HCT116 (cell line): ENCODE results near the gene RNF222. TPM values are rescaled to one million over a fixed set of nuclear protein-coding genes. Genes with fewer than 3 reads are reported as not detected.

Experiments
- ATAC-seq: fragments of 200-7000 bp; cut with Tn5 transposase; 2 replicates; pipeline ENCODE4 v1.9.1; 2020; ENCODE audit warnings: mild to moderate bottlenecking, moderate library complexity
- BruUV-seq: library from RNA; stranded (reverse); fragments of 400-500 nt; replicated peaks from 2 replicates; lab custom pipeline; 2021; lab: Mats Ljungman, UMichigan
- CTCF ChIA-PET: fragments of 300-600 bp; sonication (Branson Sonifier 250); formaldehyde crosslinking; loops from one replicate; lab custom pipeline; 2021; ENCODE audit warnings: antibody characterized with exemption; lab: Charles Lee
- POLR2A ChIA-PET: fragments of 300-600, 350-600 bp; sonication (Branson Sonifier 250); formaldehyde crosslinking; loops from one replicate; lab custom pipeline; 2021; ENCODE audit warnings: antibody characterized with exemption; lab: Charles Lee
- RAD21 ChIA-PET, 2 experiments: fragments of 300-600 bp; sonication (Branson Sonifier 250); formaldehyde crosslinking; loops; one replicate each; lab custom pipeline; 2023; ENCODE audit warnings: low total read pairs in 2 of 2; ENCODE audit not compliant: uncharacterized antibody in 2 of 2, unreplicated experiment in 2 of 2, low non-redundant PET in 1 of 2; lab: Charles Lee
- DNase-seq: peaks from one replicate; pipeline ENCODE4 v3.0.0-alpha.2; 2010; ENCODE audit warnings: low read depth, low spot score
- H2AFZ ChIP-seq: fragments of 200-600 bp; shearing (Covaris generic), sonication (generic); 2 replicates; pipeline ENCODE4 v1.6.1; 2017; ENCODE audit warnings: low read depth, mixed run types, mixed read lengths, antibody characterized with exemption, low read length; ENCODE audit not compliant: poor library complexity, severe bottlenecking
- H3K27ac ChIP-seq: 2 replicates; pipeline ENCODE4 v1.5.1; 2012; ENCODE audit warnings: low read depth, low read length
- H3K27me3 ChIP-seq: fragments of 200-600 bp; sonication (generic); 2 replicates; pipeline ENCODE4 v1.6.1; 2016; ENCODE audit warnings: mixed run types, low read length, mixed read lengths; ENCODE audit not compliant: insufficient read depth
- H3K36me3 ChIP-seq, 2 experiments: fragments of 200-500 bp in 1 of 2; fragments of 200-600 bp in 1 of 2; sonication (Bioruptor generic) in 1 of 2; sonication (generic) in 1 of 2; 2 replicates each; pipeline versions ENCODE4 v1.5.1 to v1.6.1; 2014 to 2016; ENCODE audit warnings: low read length in 2 of 2, inconsistent platforms in 1 of 2, mixed read lengths in 1 of 2, mixed run types in 1 of 2; ENCODE audit not compliant: insufficient read depth in 2 of 2, control insufficient read depth in 1 of 2
- H3K4me1 ChIP-seq, 2 experiments: fragments of 200-600 bp in 1 of 2; sonication (generic) in 1 of 2; 2 replicates each; pipeline versions ENCODE4 v1.5.1 to v1.6.1; 2012 to 2017; ENCODE audit warnings: low read length in 2 of 2, inconsistent platforms in 1 of 2, mild to moderate bottlenecking in 1 of 2, mixed read lengths in 1 of 2, mixed run types in 1 of 2, moderate library complexity in 1 of 2; ENCODE audit not compliant: insufficient read depth in 2 of 2, control insufficient read depth in 1 of 2
- H3K4me2 ChIP-seq: fragments of 200-600 bp; sonication (generic); 2 replicates; pipeline ENCODE4 v1.6.1; 2017; ENCODE audit warnings: mixed run types, low read length, mixed read lengths
- H3K4me3 ChIP-seq, 2 experiments: fragments of 200-600 bp in 1 of 2; sonication (generic) in 1 of 2; replicated peaks in 1 of 2; 2 replicates each; pipeline ENCODE4 v1.5.1; 2011 to 2016; ENCODE audit warnings: low read length in 2 of 2, control low read depth in 1 of 2, low read depth in 1 of 2, mild to moderate bottlenecking in 1 of 2, mixed read lengths in 1 of 2, mixed run types in 1 of 2
- H3K79me2 ChIP-seq: fragments of 200-600 bp; sonication (generic); 2 replicates; pipeline ENCODE4 v1.6.1; 2017; ENCODE audit warnings: mild to moderate bottlenecking, mixed run types, low read length, moderate library complexity, mixed read lengths; ENCODE audit not compliant: insufficient read depth
- H3K9ac ChIP-seq: fragments of 200-600 bp; sonication (generic); 2 replicates; pipeline ENCODE4 v1.6.1; 2016; ENCODE audit warnings: low read length, mixed read lengths
- H3K9me2 ChIP-seq: fragments of 200-600 bp; sonication (generic), shearing (Covaris generic); 2 replicates; pipeline ENCODE4 v1.6.1; 2017; ENCODE audit warnings: mixed run types, mild to moderate bottlenecking, moderate library complexity; ENCODE audit not compliant: insufficient read depth
- H3K9me3 ChIP-seq, 2 experiments: fragments of 200-500 bp in 1 of 2; fragments of 200-600 bp in 1 of 2; sonication (Bioruptor generic) in 1 of 2; sonication (generic) in 1 of 2; 2 replicates each; pipeline ENCODE4 v1.6.1; 2014 to 2017; ENCODE audit warnings: low read length in 2 of 2, mixed read lengths in 2 of 2, inconsistent platforms in 1 of 2, low read depth in 1 of 2, mild to moderate bottlenecking in 1 of 2, mixed run types in 1 of 2, moderate library complexity in 1 of 2; ENCODE audit not compliant: control insufficient read depth in 1 of 2, insufficient read depth in 1 of 2
- H4K20me1 ChIP-seq: fragments of 200-600 bp; sonication (generic), shearing (Covaris generic); 2 replicates; pipeline ENCODE4 v1.6.1; 2017; ENCODE audit warnings: mixed run types, mild to moderate bottlenecking, moderate library complexity; ENCODE audit not compliant: insufficient read depth
- EGR1 ChIP-seq: IDR thresholded peaks from 2 replicates; pipeline ENCODE4 v1.6.1; 2012; ENCODE audit warnings: low read depth
- EZH2 ChIP-seq: fragments of 200-600 bp; sonication (generic); IDR thresholded peaks from 2 replicates; pipeline ENCODE4 v1.6.1; 2017; ENCODE audit warnings: antibody characterized with exemption, mixed run types
- POLR2AphosphoS5 ChIP-seq: IDR thresholded peaks from 2 replicates; pipeline ENCODE4 v1.6.1; 2011; ENCODE audit warnings: mild to moderate bottlenecking, low read depth, low read length, moderate library complexity
- RAD21 ChIP-seq: IDR thresholded peaks from 2 replicates; pipeline ENCODE4 v1.6.1; 2012; ENCODE audit warnings: low read depth, mild to moderate bottlenecking
- SP1 ChIP-seq: IDR thresholded peaks from 2 replicates; pipeline ENCODE4 v1.6.1; 2012; ENCODE audit warnings: low read depth
- SRF ChIP-seq: IDR thresholded peaks from 2 replicates; pipeline ENCODE4 v1.6.1; 2012; ENCODE audit warnings: low read depth
- TCF7L2 ChIP-seq: IDR thresholded peaks from 2 replicates; pipeline ENCODE4 v1.7.0; 2011; ENCODE audit warnings: borderline replicate concordance, inconsistent platforms; ENCODE audit not compliant: insufficient read depth, insufficient read length; ENCODE audit errors: extremely low read depth
- YY1 ChIP-seq: IDR thresholded peaks from 2 replicates; pipeline ENCODE4 v1.6.1; 2011; ENCODE audit warnings: low read length, low read depth, moderate library complexity, mild to moderate bottlenecking; ENCODE audit not compliant: insufficient replicate concordance; ENCODE audit errors: extremely low read depth
- ZFX ChIP-seq: fragments of 450-650 bp; IDR thresholded peaks from 2 replicates; pipeline ENCODE4 v1.6.1; 2017
- ZNF274 ChIP-seq: fragments of 200-500 bp; sonication (Bioruptor generic); IDR thresholded peaks from 2 replicates; pipeline ENCODE4 v1.6.1; 2014; ENCODE audit warnings: mild to moderate bottlenecking, low read depth, low read length, inconsistent platforms
- intact Hi-C: fragments of 100-400 bp; cut with micrococcal nuclease; formaldehyde crosslinking; loops from 2 replicates; pipeline ENCODE4 v1.10.0; 2022
- total RNA-seq: library from RNA; stranded (reverse); gene quantifications from one replicate; pipeline ENCODE4 v1.2.1, GENCODE V29; 2021; ENCODE audit not compliant: unreplicated experiment
- TF ChIP-seq, protein P1 (sequence below), 3 experiments: fragments of 200-600 bp in 1 of 3; sonication (generic) in 1 of 3; IDR thresholded peaks in 2 of 3; conservative IDR thresholded peaks in 1 of 3; 2 replicates each; pipeline ENCODE4 v1.5.1; 2012 to 2017; ENCODE audit warnings: low read depth in 2 of 3, low read length in 2 of 3, antibody characterized with exemption in 1 of 3, borderline replicate concordance in 1 of 3, control low read depth in 1 of 3, mild to moderate bottlenecking in 1 of 3, mixed read lengths in 1 of 3, mixed run types in 1 of 3, moderate library complexity in 1 of 3; ENCODE audit not compliant: insufficient read depth in 1 of 3
- TF ChIP-seq, protein P2 (sequence below): IDR thresholded peaks from 2 replicates; pipeline ENCODE4 v1.6.1; 2012; ENCODE audit warnings: low read depth

The RNF222 gene
- total RNA-seq, 1 experiment from 2014 or later = not detected

DNA sequence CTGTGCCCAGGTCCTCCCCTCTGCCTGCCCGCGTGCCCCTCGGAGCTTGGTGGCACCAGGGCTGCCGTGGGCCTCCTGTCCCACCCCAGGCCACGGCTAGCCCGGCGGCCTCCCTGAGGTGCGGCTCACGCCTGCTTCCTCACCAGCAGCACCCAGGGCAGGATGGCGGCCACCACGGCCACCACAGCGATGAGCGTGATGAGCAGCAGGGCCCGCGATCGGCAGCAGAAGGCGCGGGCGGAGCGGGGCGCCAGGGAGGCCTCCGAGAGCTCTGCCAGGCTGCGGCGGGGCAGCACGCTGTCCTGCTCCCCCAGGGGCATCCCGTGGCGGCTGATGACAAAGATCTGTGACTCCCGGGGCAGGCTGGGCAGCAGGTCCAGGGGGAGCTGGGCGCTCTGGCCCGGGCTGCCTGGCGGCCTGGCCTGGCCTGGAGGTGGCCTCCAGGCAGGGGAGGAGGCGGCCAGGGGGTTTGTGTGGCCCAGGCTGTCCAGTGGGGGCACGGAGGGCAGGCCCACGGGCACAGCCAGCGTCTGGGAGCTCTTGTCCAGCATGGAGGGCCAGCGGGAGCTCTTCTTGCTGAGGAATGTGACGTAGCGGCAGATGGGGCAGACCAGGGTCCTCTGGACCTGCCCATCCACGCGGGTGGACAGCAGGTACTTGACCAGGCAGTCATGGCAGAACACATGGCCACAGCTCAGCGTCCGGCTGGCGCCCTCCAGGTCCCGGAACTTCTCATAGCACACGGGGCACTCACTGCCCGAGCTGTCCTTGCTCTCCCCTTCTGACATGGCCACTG lies 4.8 kb downstream of the RNF222 start:
- DNase-seq = no peak
- no peak overlapping the region for H3K4me3 ChIP-seq
- H3K9me3 ChIP-seq = no peaks in the 10 kb centered on the region
- BruUV-seq = no TSS peak
- H4K20me1 ChIP-seq = no peaks in the 10 kb centered on the region
- H3K9me2 ChIP-seq = no peaks in the 10 kb centered on the region
- ChIA-PET CTCF (interaction anchor here (1.5 kb wide), 1 partner anchor 17 kb away, joined by 4 read pairs; no protein-coding TSS in a partner anchor), RAD21 (no interaction called here), POLR2A (interaction anchor here (1.9 to 2.2 kb wide), 2 partner anchors 10 to 14 kb away, joined by 4 to 12 read pairs; partner anchors contain the start of gene RPL26)
- no peak overlapping the region for H3K4me2 ChIP-seq
- no peak overlapping the region for H3K27ac ChIP-seq
- no peaks in the 10 kb centered on the region for H3K79me2 ChIP-seq
- ATAC-seq = no peak
- H3K27me3 ChIP-seq = no peaks in the 10 kb centered on the region
- TF ChIP-seq, protein P1, sequence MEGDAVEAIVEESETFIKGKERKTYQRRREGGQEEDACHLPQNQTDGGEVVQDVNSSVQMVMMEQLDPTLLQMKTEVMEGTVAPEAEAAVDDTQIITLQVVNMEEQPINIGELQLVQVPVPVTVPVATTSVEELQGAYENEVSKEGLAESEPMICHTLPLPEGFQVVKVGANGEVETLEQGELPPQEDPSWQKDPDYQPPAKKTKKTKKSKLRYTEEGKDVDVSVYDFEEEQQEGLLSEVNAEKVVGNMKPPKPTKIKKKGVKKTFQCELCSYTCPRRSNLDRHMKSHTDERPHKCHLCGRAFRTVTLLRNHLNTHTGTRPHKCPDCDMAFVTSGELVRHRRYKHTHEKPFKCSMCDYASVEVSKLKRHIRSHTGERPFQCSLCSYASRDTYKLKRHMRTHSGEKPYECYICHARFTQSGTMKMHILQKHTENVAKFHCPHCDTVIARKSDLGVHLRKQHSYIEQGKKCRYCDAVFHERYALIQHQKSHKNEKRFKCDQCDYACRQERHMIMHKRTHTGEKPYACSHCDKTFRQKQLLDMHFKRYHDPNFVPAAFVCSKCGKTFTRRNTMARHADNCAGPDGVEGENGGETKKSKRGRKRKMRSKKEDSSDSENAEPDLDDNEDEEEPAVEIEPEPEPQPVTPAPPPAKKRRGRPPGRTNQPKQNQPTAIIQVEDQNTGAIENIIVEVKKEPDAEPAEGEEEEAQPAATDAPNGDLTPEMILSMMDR (IDR thresholded peaks at IDR 0.05 in 2 of 3, conservative IDR thresholded peaks at IDR 0.05 in 1 of 3; ENCODE audit: borderline replicate concordance in 1 of 3, insufficient read depth in 1 of 3, low read depth in 2 of 3, low read length in 2 of 3) = no peak
- H3K4me1 ChIP-seq = peaks cover 0 to 27% of the 10 kb centered on the region in 2 experiments; a peak in 2 of 4 replicates
- intact Hi-C loops = no loop called here
- H3K9ac ChIP-seq = no peak overlapping the region
- H2AFZ ChIP-seq = no peak overlapping the region
- H3K36me3 ChIP-seq = no peaks in the 10 kb centered on the region

DNA sequence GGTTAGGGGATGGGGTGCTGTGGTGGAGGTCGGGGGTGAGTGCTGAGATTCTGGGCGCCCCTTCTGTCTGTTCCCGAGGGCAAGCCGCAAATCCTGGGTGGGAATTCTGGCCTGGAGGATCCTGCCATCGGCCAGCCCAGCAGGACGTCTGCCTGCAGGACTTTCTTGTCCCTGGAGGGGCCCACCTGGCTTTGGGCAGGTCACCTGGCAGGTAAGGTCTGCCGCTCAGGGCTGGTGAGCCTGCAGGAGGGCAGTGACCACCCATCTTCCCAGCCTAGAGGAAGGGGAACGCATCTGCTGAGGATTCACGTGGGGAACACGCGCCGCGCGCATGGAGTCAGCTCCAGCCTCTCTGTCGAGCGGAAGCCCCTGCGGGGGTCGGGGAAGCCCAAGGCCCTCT lies 5.4 kb downstream of the RNF222 start:
- peaks cover 0 to 22% of the 10 kb centered on the region in 2 experiments; a peak in 2 of 4 replicates for H3K4me1 ChIP-seq
- ChIA-PET CTCF (interaction anchor here (1.0 to 1.5 kb wide), 2 partner anchors 18 to 332 kb away, joined by 3 to 4 read pairs; no protein-coding TSS in a partner anchor), POLR2A (interaction anchor here (2.2 kb wide), 1 partner anchor 9 kb away, joined by 12 read pairs; the partner anchor contains the start of gene RPL26), RAD21 (no interaction called here)
- no peak for DNase-seq
- no peaks in the 10 kb centered on the region for H3K9me2 ChIP-seq
- H3K4me3 ChIP-seq = no peak overlapping the region
- H3K4me2 ChIP-seq = peak overlapping the region; percentile 15; the same call in 1 of the 2 replicates
- H3K27ac ChIP-seq = no peak overlapping the region
- no peak overlapping the region for H3K9ac ChIP-seq
- BruUV-seq = no TSS peak
- H3K9me3 ChIP-seq = no peaks in the 10 kb centered on the region
- no peaks in the 10 kb centered on the region for H3K79me2 ChIP-seq
- intact Hi-C loops = no loop called here
- no peaks in the 10 kb centered on the region for H3K36me3 ChIP-seq
- H2AFZ ChIP-seq = no peak overlapping the region
- no peaks in the 10 kb centered on the region for H3K27me3 ChIP-seq
- 0 out of 2 replicates have a peak, but pooled peaks have one; percentile 5 for ATAC-seq
- H4K20me1 ChIP-seq = no peaks in the 10 kb centered on the region
- no peak for TF ChIP-seq TCF7L2
- TF ChIP-seq EZH2 = no peak
- no peak for TF ChIP-seq SP1
- TF ChIP-seq, protein P2, sequence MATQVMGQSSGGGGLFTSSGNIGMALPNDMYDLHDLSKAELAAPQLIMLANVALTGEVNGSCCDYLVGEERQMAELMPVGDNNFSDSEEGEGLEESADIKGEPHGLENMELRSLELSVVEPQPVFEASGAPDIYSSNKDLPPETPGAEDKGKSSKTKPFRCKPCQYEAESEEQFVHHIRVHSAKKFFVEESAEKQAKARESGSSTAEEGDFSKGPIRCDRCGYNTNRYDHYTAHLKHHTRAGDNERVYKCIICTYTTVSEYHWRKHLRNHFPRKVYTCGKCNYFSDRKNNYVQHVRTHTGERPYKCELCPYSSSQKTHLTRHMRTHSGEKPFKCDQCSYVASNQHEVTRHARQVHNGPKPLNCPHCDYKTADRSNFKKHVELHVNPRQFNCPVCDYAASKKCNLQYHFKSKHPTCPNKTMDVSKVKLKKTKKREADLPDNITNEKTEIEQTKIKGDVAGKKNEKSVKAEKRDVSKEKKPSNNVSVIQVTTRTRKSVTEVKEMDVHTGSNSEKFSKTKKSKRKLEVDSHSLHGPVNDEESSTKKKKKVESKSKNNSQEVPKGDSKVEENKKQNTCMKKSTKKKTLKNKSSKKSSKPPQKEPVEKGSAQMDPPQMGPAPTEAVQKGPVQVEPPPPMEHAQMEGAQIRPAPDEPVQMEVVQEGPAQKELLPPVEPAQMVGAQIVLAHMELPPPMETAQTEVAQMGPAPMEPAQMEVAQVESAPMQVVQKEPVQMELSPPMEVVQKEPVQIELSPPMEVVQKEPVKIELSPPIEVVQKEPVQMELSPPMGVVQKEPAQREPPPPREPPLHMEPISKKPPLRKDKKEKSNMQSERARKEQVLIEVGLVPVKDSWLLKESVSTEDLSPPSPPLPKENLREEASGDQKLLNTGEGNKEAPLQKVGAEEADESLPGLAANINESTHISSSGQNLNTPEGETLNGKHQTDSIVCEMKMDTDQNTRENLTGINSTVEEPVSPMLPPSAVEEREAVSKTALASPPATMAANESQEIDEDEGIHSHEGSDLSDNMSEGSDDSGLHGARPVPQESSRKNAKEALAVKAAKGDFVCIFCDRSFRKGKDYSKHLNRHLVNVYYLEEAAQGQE = no peak
- TF ChIP-seq ZFX = no peak
- TF ChIP-seq YY1 = no peak
- TF ChIP-seq RAD21 = no peak
- no peak for TF ChIP-seq POLR2AphosphoS5
- TF ChIP-seq SRF = no peak
- TF ChIP-seq ZNF274 = no peak
- no peak for TF ChIP-seq EGR1
